NT2/D1 (cell line): ENCODE results near the gene GPD1L.

ENCODE experiments used
- YY1 ChIP-seq: IDR thresholded peaks from 2 replicates; pipeline ENCODE4 v1.6.1; 2011; ENCODE audit not compliant: insufficient read length, insufficient read depth
- ZNF274 ChIP-seq: IDR thresholded peaks from 2 replicates; pipeline ENCODE4 v1.6.1; 2011; ENCODE audit warnings: mild to moderate bottlenecking, low read depth, low read length

DNA sequence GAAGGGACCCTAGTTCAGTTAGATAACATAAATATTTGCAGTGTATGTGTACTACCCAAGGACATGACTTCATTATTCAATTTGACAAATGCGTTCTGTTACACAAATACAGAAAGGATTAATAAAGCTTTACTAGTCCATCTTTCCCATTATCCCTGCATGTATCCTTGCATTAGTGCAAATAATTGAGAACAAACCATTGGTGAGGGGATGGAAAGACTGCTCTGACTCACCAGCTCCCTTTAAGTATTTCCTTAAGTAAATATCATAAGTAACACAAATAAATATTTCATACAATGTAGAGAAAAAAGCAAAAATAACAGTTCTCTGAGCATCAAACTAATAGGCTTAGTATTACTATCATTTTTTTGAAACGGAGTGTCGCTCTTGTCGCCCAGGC is 1.9 kb upstream of the GPD1L start:
- TF ChIP-seq ZNF274 (no peak), YY1 (no peak)
